ENCODE data around the gene TEX11.

Gene TEX11

GRCh38 chrX:70535198-70535597 lies 373.3 kb downstream of the TEX11 start:
- H3K9ac ChIP-seq (ENCODE audit: low read depth, low read length, poor library complexity, severe bottlenecking) = no peak overlapping the region
- no peaks in the 10 kb centered on the region for H3K27me3 ChIP-seq (ENCODE audit: insufficient read depth, low read length, poor library complexity, severe bottlenecking)
- no peak overlapping the region for H2AFZ ChIP-seq (ENCODE audit: low read length)
- H3K79me2 ChIP-seq (ENCODE audit: insufficient read depth, low read length) = no peaks in the 10 kb centered on the region
- H3K9me3 ChIP-seq (ENCODE audit: insufficient read depth, low read depth, low read length) = no peaks in the 10 kb centered on the region
- H3K4me3 ChIP-seq (ENCODE audit: low read length, poor library complexity, severe bottlenecking) = no peak overlapping the region
- TF ChIP-seq CTCF (conservative IDR thresholded peaks at IDR 0.05; ENCODE audit: low read length) = no peak
- TF ChIP-seq EZH2phosphoT487 (IDR thresholded peaks at IDR 0.05; ENCODE audit: borderline replicate concordance) = no peak
- H3K4me2 ChIP-seq (ENCODE audit: low read depth, low read length, poor library complexity, severe bottlenecking) = no peak overlapping the region
- H3K36me3 ChIP-seq (ENCODE audit: insufficient read depth, low read length) = no peaks in the 10 kb centered on the region
- no peaks in the 10 kb centered on the region for H4K20me1 ChIP-seq (ENCODE audit: insufficient read depth, low read length, poor library complexity, severe bottlenecking)
- H3K4me1 ChIP-seq (ENCODE audit: insufficient read depth, low read length, poor library complexity, severe bottlenecking) = no peaks in the 10 kb centered on the region
- no peaks in the 10 kb centered on the region for H3F3A ChIP-seq (ENCODE audit: low read depth)
- H3K9me2 ChIP-seq (replicated peaks; ENCODE audit: low read depth, low read length) = no peaks in the 10 kb centered on the region

- H3K27me3 ChIP-seq (ENCODE audit: insufficient read depth, low read length, poor library complexity, severe bottlenecking) = no peaks in the 10 kb centered on the region
- peaks cover 5% of the 10 kb centered on the region for H3K4me1 ChIP-seq (ENCODE audit: insufficient read depth, low read length, poor library complexity, severe bottlenecking)
- H3K9me3 ChIP-seq (ENCODE audit: insufficient read depth, low read depth, low read length) = no peaks in the 10 kb centered on the region
- no peaks in the 10 kb centered on the region for H4K20me1 ChIP-seq (ENCODE audit: insufficient read depth, low read length, poor library complexity, severe bottlenecking)
- H2AFZ ChIP-seq (ENCODE audit: low read length) = no peak overlapping the region; the same call in 1 of the 2 replicates
- no peaks in the 10 kb centered on the region for H3K9me2 ChIP-seq (replicated peaks; ENCODE audit: low read depth, low read length)
- peak overlapping the region; percentile 42 for H3K4me2 ChIP-seq (ENCODE audit: low read depth, low read length, poor library complexity, severe bottlenecking)
- TF ChIP-seq CTCF (conservative IDR thresholded peaks at IDR 0.05; ENCODE audit: low read length) = no peak
- TF ChIP-seq EZH2phosphoT487 (IDR thresholded peaks at IDR 0.05; ENCODE audit: borderline replicate concordance) = no peak
- no peaks in the 10 kb centered on the region for H3K79me2 ChIP-seq (ENCODE audit: insufficient read depth, low read length)
- H3K36me3 ChIP-seq (ENCODE audit: insufficient read depth, low read length) = no peaks in the 10 kb centered on the region
- peak overlapping the region; percentile 20 for H3K4me3 ChIP-seq (ENCODE audit: low read length, poor library complexity, severe bottlenecking)
- H3F3A ChIP-seq (ENCODE audit: low read depth) = no peaks in the 10 kb centered on the region
- peak overlapping the region; percentile 36 for H3K9ac ChIP-seq (ENCODE audit: low read depth, low read length, poor library complexity, severe bottlenecking)
These were observed 380.7 kb downstream of the TEX11 start for GRCh38 chrX:70527610-70528345.

- Histone ChIP-seq H3F3A (ENCODE audit: low read depth) (no peaks in the 10 kb centered on the region), H3K36me3 (ENCODE audit: insufficient read depth, low read length) (no peaks in the 10 kb centered on the region), H4K20me1 (ENCODE audit: insufficient read depth, low read length, poor library complexity, severe bottlenecking) (no peaks in the 10 kb centered on the region), H3K4me2 (ENCODE audit: low read depth, low read length, poor library complexity, severe bottlenecking) (peak overlapping the region; percentile 42), H3K9ac (ENCODE audit: low read depth, low read length, poor library complexity, severe bottlenecking) (no peak overlapping the region), H3K4me3 (ENCODE audit: low read length, poor library complexity, severe bottlenecking) (no peak overlapping the region), H3K9me3 (ENCODE audit: insufficient read depth, low read depth, low read length) (no peaks in the 10 kb centered on the region), H2AFZ (ENCODE audit: low read length) (no peak overlapping the region), H3K4me1 (ENCODE audit: insufficient read depth, low read length, poor library complexity, severe bottlenecking) (peaks cover 5% of the 10 kb centered on the region), H3K27me3 (ENCODE audit: insufficient read depth, low read length, poor library complexity, severe bottlenecking) (no peaks in the 10 kb centered on the region), H3K9me2 (replicated peaks; ENCODE audit: low read depth, low read length) (no peaks in the 10 kb centered on the region), H3K79me2 (ENCODE audit: insufficient read depth, low read length) (no peaks in the 10 kb centered on the region)
- TF ChIP-seq EZH2phosphoT487 (IDR thresholded peaks at IDR 0.05; ENCODE audit: borderline replicate concordance) = no peak
- no peak for TF ChIP-seq CTCF (conservative IDR thresholded peaks at IDR 0.05; ENCODE audit: low read length)
These were observed 381.5 kb downstream of the TEX11 start for GRCh38 chrX:70527053-70527452.
